Gastroesophageal sphincter (tissue), 3 donors: ENCODE results near the gene ACBD7.

Experiments
- EP300 ChIP-seq: sonication (generic); formaldehyde crosslinking; IDR thresholded peaks from one replicate; pipeline ENCODE4 v1.6.1; 2017; ENCODE audit warnings: antibody characterized with exemption, mild to moderate bottlenecking
- POLR2A ChIP-seq, 2 donors: fragments of 450-650 bp; IDR thresholded peaks; one replicate each; pipeline ENCODE4 v1.6.1; 2017; ENCODE audit warnings: antibody characterized with exemption in 2 of 2, mild to moderate bottlenecking in 2 of 2, moderate library complexity in 1 of 2
- POLR2AphosphoS5 ChIP-seq: sonication (generic); formaldehyde crosslinking; IDR thresholded peaks from one replicate; pipeline ENCODE4 v1.6.1; 2017; ENCODE audit warnings: antibody characterized with exemption
- TF ChIP-seq, protein P1 (sequence below), 4 experiments: fragments of 200-600 bp in 2 of 4; fragments of 450-650 bp in 2 of 4; sonication (generic) in 1 of 4; IDR thresholded peaks; one replicate each; pipeline ENCODE4 v1.5.1; 2017 to 2019; ENCODE audit warnings: antibody characterized with exemption in 4 of 4, mild to moderate bottlenecking in 2 of 4, moderate library complexity in 2 of 4

DNA sequence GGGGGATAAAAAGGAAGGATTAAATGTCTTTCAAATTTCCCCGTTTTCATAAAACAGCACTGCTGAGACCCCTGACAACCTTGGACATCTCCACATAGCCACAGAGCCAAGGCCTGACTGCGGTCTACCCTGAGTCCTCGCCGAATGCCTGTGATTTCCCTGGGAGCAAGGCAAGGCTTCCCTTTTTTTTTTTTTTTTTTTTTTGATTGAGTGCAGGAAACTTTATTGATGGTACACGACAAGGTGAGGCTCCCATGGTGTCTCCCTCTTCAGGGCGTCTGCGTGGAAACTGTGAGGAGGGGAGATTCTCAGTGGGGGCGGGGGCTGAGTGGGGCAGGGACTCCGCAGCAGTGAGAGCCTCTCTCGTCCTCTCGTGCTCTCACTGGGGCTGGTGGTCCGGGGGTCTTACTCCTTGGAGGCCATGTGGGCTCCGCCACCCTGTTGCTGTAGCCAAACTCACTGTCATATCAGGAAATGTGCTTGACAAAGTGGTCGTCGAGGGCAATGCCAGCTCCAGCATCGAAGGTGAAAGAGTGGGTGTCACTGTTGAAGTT is 4.4 kb upstream of the ACBD7 start:
- TF ChIP-seq, protein P1, sequence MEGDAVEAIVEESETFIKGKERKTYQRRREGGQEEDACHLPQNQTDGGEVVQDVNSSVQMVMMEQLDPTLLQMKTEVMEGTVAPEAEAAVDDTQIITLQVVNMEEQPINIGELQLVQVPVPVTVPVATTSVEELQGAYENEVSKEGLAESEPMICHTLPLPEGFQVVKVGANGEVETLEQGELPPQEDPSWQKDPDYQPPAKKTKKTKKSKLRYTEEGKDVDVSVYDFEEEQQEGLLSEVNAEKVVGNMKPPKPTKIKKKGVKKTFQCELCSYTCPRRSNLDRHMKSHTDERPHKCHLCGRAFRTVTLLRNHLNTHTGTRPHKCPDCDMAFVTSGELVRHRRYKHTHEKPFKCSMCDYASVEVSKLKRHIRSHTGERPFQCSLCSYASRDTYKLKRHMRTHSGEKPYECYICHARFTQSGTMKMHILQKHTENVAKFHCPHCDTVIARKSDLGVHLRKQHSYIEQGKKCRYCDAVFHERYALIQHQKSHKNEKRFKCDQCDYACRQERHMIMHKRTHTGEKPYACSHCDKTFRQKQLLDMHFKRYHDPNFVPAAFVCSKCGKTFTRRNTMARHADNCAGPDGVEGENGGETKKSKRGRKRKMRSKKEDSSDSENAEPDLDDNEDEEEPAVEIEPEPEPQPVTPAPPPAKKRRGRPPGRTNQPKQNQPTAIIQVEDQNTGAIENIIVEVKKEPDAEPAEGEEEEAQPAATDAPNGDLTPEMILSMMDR (IDR thresholded peaks at IDR 0.05), result no peak
- no peak for TF ChIP-seq POLR2AphosphoS5
- no peak for TF ChIP-seq POLR2A (IDR thresholded peaks at IDR 0.05)
- no peak for TF ChIP-seq EP300
